Lung (tissue), 12 donors: ENCODE measurements around the gene ZNF846. TPM values are rescaled to one million over a fixed set of nuclear protein-coding genes. Genes with fewer than 3 reads are reported as not detected.

ENCODE experiments used
- ATAC-seq: fragments of 200-7000 bp; cut with Tn5 transposase; one replicate; pipeline ENCODE4 v1.9.1; 2020; ENCODE audit warnings: moderate number of reproducible peaks; ENCODE audit not compliant: insufficient read depth, low FRiP score
- DNase-seq, 3 donors: peaks; one replicate each; pipeline ENCODE4 v3.0.0-alpha.2; 2013 to 2017
- H3K27ac ChIP-seq, 2 donors: one replicate each; pipeline ENCODE4 v1.5.1; 2013; ENCODE audit warnings: mild to moderate bottlenecking in 2 of 2, moderate library complexity in 2 of 2, control low read depth in 1 of 2, inconsistent platforms in 1 of 2, low read depth in 1 of 2, low read length in 1 of 2
- H3K27me3 ChIP-seq, 3 donors: one replicate each; pipeline ENCODE4 v1.5.1; 2013; ENCODE audit warnings: low read length in 2 of 3; ENCODE audit not compliant: control insufficient read depth in 3 of 3, insufficient read depth in 3 of 3
- H3K36me3 ChIP-seq, 4 donors: one replicate each; pipeline ENCODE4 v1.5.1; 2013; ENCODE audit warnings: low read length in 4 of 4, mild to moderate bottlenecking in 1 of 4, moderate library complexity in 1 of 4; ENCODE audit not compliant: control insufficient read depth in 4 of 4, insufficient read depth in 4 of 4
- H3K4me1 ChIP-seq, 5 donors: one replicate each; pipeline ENCODE4 v1.5.1; 2013; ENCODE audit warnings: low read length in 5 of 5, mild to moderate bottlenecking in 2 of 5, moderate library complexity in 1 of 5; ENCODE audit not compliant: control insufficient read depth in 5 of 5, insufficient read depth in 5 of 5
- H3K4me3 ChIP-seq: one replicate; pipeline ENCODE4 v1.5.1; 2013; ENCODE audit warnings: mild to moderate bottlenecking, control low read depth, moderate library complexity
- H3K9ac ChIP-seq, 2 donors: one replicate each; pipeline ENCODE4 v1.5.1; 2013; ENCODE audit warnings: low read length in 2 of 2, control low read depth in 1 of 2; ENCODE audit not compliant: insufficient read depth in 1 of 2
- H3K9me3 ChIP-seq, 4 donors: one replicate each; pipeline ENCODE4 v1.5.1; 2013; ENCODE audit warnings: low read length in 3 of 4, mild to moderate bottlenecking in 1 of 4, moderate library complexity in 1 of 4; ENCODE audit not compliant: control insufficient read depth in 4 of 4, insufficient read depth in 3 of 4
- WGBS, 2 donors: extraction: QIAGEN DNeasy Blood & Tissue Kit; methylation state at CpG; one replicate each; pipeline ENCODE4 v1.1.7; 2013; 5-methylcytosine and 5-hydroxymethylcytosine counted together
- polyA plus RNA-seq, 2 donors: library from polyadenylated mRNA; stranded (reverse); fragments of 200-250 nt; gene quantifications; one replicate each; pipeline ENCODE4 v1.2.1, GENCODE V29; 2013
- total RNA-seq, 2 donors: library from RNA; depleted of rRNA in 1 of 2; stranded (reverse); fragments of >200 nt in 1 of 2; gene quantifications; one replicate each; pipeline ENCODE4 v1.2.1, GENCODE V29; 2014 to 2021
- TF ChIP-seq, protein P1 (sequence below): IDR thresholded peaks from 2 replicates; pipeline ENCODE4 v1.5.1; 2012; ENCODE audit warnings: mild to moderate bottlenecking; ENCODE audit errors: control extremely low read depth, extremely low read depth
- donor health status: control.
- donor health status: control.
- donor health status: Bipolar disorder and iron deficiency.
- donor health status: healthy.
- donor health status: DM: yes; HTN: yes; CAD: no.

The ZNF846 gene
- total and polyA plus RNA-seq, 4 donors, result 3.2 to 30.9 (median 8.9) TPM

DNA sequence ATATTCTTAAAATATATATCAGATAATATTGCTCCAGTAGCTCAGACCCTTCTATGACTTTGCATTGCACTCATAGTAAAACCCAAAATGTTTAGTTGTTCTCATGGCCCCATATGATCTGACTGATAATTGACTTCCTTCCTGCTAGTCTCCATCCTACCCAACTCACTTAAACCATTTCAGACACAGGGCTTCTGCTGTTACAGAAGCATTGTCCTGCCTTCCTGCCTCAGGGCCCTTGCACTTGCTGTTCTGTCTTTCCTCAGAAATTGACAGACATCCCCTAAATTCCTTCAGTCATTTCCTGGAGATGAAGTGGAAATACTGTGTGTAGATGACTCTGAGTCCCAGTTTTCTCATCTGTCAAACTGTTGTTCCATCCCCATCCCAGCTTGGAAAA is 30.6 kb upstream of the ZNF846 start:
- TF ChIP-seq, protein P1, sequence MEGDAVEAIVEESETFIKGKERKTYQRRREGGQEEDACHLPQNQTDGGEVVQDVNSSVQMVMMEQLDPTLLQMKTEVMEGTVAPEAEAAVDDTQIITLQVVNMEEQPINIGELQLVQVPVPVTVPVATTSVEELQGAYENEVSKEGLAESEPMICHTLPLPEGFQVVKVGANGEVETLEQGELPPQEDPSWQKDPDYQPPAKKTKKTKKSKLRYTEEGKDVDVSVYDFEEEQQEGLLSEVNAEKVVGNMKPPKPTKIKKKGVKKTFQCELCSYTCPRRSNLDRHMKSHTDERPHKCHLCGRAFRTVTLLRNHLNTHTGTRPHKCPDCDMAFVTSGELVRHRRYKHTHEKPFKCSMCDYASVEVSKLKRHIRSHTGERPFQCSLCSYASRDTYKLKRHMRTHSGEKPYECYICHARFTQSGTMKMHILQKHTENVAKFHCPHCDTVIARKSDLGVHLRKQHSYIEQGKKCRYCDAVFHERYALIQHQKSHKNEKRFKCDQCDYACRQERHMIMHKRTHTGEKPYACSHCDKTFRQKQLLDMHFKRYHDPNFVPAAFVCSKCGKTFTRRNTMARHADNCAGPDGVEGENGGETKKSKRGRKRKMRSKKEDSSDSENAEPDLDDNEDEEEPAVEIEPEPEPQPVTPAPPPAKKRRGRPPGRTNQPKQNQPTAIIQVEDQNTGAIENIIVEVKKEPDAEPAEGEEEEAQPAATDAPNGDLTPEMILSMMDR, result no peak
- DNase-seq, result no peak
- no peaks in the 10 kb centered on the region for H3K9me3 ChIP-seq

DNA sequence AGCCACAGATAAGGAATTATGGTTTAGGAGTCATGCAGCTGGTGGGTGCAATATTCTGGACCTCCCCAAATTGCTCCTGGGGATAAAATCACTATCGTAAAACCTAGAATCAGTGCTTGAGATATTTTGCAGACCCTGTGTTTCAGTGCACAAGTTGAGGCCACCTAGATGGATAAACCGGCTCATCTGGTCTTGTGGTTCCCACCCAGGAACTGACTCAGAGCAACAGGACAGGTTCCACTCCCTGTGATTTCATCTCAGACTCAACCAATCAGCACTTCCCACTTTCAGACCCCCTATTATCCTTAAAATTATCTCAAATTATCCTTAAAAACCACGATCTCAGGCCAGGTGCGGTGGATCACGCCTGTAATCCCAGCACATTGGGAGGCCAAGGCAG is 29.3 kb upstream of the ZNF846 start:
- Histone ChIP-seq H3K27ac (no peak overlapping the region), H3K27me3 (no peaks in the 10 kb centered on the region), H3K9ac (no peak overlapping the region), H3K9me3 (no peaks in the 10 kb centered on the region), H3K4me3 (no peak overlapping the region), H3K36me3 (no peaks in the 10 kb centered on the region), H3K4me1 (peaks cover 0 to 1% (median 0%) of the 10 kb centered on the region in 5 donors)
- no peak for DNase-seq
- ATAC-seq, result no peak
- TF ChIP-seq, protein P1, result no peak
- 77 to 83% methylated on average over 5 of the region's 5 CpGs for WGBS, 2 donors

More for the DNA sequence above, 30.6 kb upstream of the ZNF846 start:
- Histone ChIP-seq H3K9ac (no peak overlapping the region), H3K27me3 (no peaks in the 10 kb centered on the region), H3K27ac (no peak overlapping the region), H3K36me3 (peaks cover 0 to 1% (median 0%) of the 10 kb centered on the region in 4 donors), H3K4me3 (no peak overlapping the region), H3K4me1 (no peaks in the 10 kb centered on the region)
- no peak for ATAC-seq

DNA sequence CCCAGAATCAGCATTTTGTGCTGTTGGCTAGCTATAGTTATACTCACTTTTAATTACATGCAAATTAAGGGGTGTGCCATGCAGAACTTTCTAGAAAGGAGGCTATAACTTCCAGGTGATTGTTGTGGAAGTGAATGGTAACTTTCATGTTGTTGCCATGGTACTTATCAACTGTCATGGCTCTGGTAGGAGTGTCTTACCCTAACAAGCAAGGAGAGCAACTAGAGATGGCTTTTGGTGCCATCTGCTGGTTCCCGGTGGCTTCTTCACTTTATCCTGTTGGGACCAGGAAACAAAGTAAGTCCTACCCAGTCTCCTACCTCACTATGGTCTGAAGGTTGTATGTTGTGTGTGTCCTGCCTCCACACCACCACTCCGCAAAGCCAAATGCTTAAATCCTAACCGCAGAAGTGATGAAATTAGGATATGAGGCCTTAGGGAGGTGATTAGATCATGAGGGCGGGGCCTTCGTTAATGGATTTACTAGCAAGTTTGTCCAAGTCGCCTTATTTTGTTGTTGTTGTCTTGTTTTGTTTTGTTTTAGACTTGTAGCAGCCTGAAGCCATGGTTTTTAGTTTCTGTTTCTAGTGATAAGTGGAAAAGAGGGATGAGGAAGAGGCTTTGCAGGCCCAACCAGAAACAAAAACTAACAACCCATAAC is 27.7 kb upstream of the ZNF846 start:
- WGBS, 2 donors, result 29 to 45% methylated on average over 6 of the region's 6 CpGs
- Histone ChIP-seq H3K4me3 (no peak overlapping the region), H3K27me3 (no peaks in the 10 kb centered on the region), H3K27ac (no peak overlapping the region), H3K4me1 (peaks cover 0 to 1% (median 0%) of the 10 kb centered on the region in 5 donors), H3K9ac (no peak overlapping the region), H3K9me3 (no peaks in the 10 kb centered on the region), H3K36me3 (no peaks in the 10 kb centered on the region)
- TF ChIP-seq, protein P1, result peak; percentile 82
- ATAC-seq (peak; percentile 23), DNase-seq (peak; percentile 89 to 93 (median 92))

DNA sequence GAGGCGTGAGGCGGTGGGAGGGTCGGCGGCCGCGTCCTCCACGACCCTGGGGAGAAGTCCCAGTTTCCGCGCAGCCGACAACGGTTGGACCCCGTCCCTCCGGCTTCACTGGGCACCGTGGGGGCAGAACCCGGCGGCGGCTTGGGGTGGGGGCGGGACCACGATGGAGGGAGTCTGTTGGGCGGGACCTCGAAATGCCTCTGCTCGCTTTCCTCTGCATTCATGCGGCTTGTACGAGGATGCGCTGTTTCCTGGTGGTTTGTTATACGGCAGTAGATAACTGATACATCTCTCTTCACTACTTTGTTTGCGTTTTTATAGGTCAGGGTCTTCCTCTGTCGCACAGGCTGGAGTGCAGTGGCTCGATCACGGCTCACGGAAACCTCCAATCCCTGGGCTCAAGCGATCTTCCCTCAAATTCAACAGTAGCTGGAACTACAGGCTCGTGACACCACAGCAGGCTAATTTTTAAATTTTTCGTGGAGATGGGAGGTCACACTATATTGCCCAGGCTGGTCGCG is 24.6 kb upstream of the ZNF846 start:
- Histone ChIP-seq H3K9me3 (no peaks in the 10 kb centered on the region), H3K4me1 (peaks cover 0 to 15% (median 1%) of the 10 kb centered on the region in 5 donors), H3K27ac (peak overlapping the region; percentile 84 to 97), H3K9ac (peak overlapping the region; percentile 46 to 71), H3K4me3 (peak overlapping the region; percentile 60), H3K36me3 (no peaks in the 10 kb centered on the region), H3K27me3 (no peaks in the 10 kb centered on the region)
- WGBS, 2 donors, result 16 to 18% methylated on average over 36 of the region's 36 CpGs
- peak; percentile 31 for ATAC-seq
- TF ChIP-seq, protein P1, result no peak
- peak in 1 of 3 donors; percentile 60 for DNase-seq
